ENCODE results near the gene SLC2A4RG. TPM values are rescaled to one million over a fixed set of nuclear protein-coding genes. Genes with fewer than 3 reads are reported as not detected.

The SLC2A4RG gene
- total RNA-seq, 1 donor from 2014 or later: 69.6 TPM

DNA sequence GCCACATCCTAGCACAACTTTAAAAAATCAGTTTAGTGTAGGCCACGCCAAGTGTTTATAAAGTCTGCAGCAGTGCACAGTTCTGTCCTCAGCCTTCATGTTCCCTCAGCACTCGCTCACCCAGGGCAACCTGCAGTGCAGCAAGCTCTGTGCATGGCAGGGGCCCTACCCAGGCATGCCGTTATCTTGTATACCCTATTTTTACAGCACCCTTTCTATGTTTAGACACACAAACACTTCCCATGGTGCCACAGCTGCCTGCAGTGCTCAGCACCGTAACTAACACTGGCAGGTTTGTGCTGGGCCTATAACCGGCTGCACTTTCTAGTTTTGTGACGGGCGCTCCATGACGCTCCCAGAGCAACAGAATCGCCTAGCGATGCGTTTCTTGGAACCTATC is 47.7 kb downstream of the SLC2A4RG start:
- no peak for DNase-seq (ENCODE audit: low spot score)
- Mint-ChIP-seq H3K27me3 (ENCODE audit: unreplicated experiment) (peaks cover 4% of the 10 kb centered on the region), H3K36me3 (ENCODE audit: low read depth, unreplicated experiment) (peaks cover 16% of the 10 kb centered on the region), H3K4me1 (ENCODE audit: unreplicated experiment) (peaks cover 7% of the 10 kb centered on the region), H3K9me3 (ENCODE audit: unreplicated experiment) (no peaks in the 10 kb centered on the region), H3K4me3 (ENCODE audit: unreplicated experiment) (no peak overlapping the region), H3K27ac (ENCODE audit: unreplicated experiment) (no peak overlapping the region)
- no peak for TF ChIP-seq CTCF (IDR thresholded peaks at IDR 0.05; ENCODE audit: unreplicated experiment)

DNA sequence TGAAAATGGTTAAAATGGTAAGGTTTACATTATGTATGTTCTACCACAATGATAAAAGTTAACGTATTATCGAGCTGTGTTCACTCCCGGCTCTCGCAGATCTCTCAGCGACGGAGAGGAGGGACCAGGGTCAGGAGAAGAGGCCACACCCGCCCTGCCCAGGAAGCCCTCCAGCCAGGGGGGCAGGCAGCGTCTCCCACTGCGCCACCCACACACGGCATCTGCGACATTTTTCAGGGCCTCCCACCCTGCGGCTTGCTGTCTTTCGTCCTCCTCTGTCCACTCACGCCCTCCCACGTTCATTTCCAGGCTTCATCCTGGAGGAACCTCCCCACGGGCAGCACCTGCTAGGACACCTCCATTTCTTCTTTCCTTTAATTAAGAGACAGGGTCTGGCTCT is 48.2 kb downstream of the SLC2A4RG start:
- peak overlapping the region; percentile 67 for H3K27ac Mint-ChIP-seq (ENCODE audit: unreplicated experiment)
- TF ChIP-seq CTCF (IDR thresholded peaks at IDR 0.05; ENCODE audit: unreplicated experiment): no peak
- H3K27me3 Mint-ChIP-seq (ENCODE audit: unreplicated experiment): peaks cover 4% of the 10 kb centered on the region
- peaks cover 16% of the 10 kb centered on the region for H3K36me3 Mint-ChIP-seq (ENCODE audit: low read depth, unreplicated experiment)
- no peaks in the 10 kb centered on the region for H3K9me3 Mint-ChIP-seq (ENCODE audit: unreplicated experiment)
- DNase-seq (ENCODE audit: low spot score): no peak
- no peak overlapping the region for H3K4me3 Mint-ChIP-seq (ENCODE audit: unreplicated experiment)
- peaks cover 7% of the 10 kb centered on the region for H3K4me1 Mint-ChIP-seq (ENCODE audit: unreplicated experiment)

DNA sequence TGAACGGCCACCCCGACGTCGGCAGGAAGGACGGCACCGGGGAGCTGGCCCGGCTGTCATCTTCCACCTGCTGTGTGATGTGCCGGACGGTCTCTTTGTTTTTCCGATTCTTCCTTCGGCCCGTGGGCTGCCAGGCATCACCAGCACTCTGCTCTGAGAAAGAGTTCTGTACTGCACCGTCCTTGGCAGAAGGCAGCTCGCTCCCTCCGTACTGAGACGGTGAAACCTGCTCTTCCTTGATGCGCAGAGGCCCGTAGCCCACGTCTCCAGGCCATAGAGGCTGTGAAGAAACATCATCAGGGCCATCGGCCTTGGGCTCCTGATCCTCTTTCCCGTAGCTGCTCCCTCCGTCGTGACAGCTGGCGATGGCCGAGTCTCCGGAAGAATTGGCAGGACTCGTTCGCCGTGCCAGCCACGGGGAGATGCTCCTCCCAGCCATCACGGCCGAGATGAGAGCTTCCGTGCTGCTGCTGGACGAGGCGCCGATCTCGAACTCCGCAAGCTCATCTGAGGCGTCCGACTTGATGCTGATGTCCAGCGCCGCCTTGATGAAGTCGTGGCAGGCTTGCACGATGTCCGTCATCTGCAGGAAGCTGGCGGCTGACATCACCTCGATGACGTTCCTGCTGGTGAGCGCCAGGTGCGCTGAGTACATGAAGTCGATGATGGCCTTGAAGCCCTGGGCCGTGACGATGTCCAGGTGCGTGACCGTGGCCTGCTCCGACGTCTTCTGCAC is 50.4 kb downstream of the SLC2A4RG start:
- Mint-ChIP-seq H3K36me3 (ENCODE audit: low read depth, unreplicated experiment) (peaks cover 12% of the 10 kb centered on the region), H3K9me3 (ENCODE audit: unreplicated experiment) (no peaks in the 10 kb centered on the region), H3K27me3 (ENCODE audit: unreplicated experiment) (peaks cover 4% of the 10 kb centered on the region), H3K4me1 (ENCODE audit: unreplicated experiment) (peaks cover 10% of the 10 kb centered on the region), H3K4me3 (ENCODE audit: unreplicated experiment) (no peak overlapping the region), H3K27ac (ENCODE audit: unreplicated experiment) (no peak overlapping the region)
- no peak for TF ChIP-seq CTCF (IDR thresholded peaks at IDR 0.05; ENCODE audit: unreplicated experiment)
- no peak for DNase-seq (ENCODE audit: low spot score)

- peaks cover 12% of the 10 kb centered on the region for H3K36me3 Mint-ChIP-seq (ENCODE audit: low read depth, unreplicated experiment)
- no peak for DNase-seq (ENCODE audit: low spot score)
- H3K4me3 Mint-ChIP-seq (ENCODE audit: unreplicated experiment): no peak overlapping the region
- H3K27me3 Mint-ChIP-seq (ENCODE audit: unreplicated experiment): peaks cover 2% of the 10 kb centered on the region
- no peak overlapping the region for H3K27ac Mint-ChIP-seq (ENCODE audit: unreplicated experiment)
- H3K9me3 Mint-ChIP-seq (ENCODE audit: unreplicated experiment): no peaks in the 10 kb centered on the region
- H3K4me1 Mint-ChIP-seq (ENCODE audit: unreplicated experiment): peaks cover 10% of the 10 kb centered on the region
- TF ChIP-seq CTCF (IDR thresholded peaks at IDR 0.05; ENCODE audit: unreplicated experiment): no peak
Observed at GRCh38 chr20:63790572-63791168, 51.1 kb downstream of the SLC2A4RG start.

- peak; percentile 35 for DNase-seq (ENCODE audit: low spot score)
- Mint-ChIP-seq H3K27me3 (ENCODE audit: unreplicated experiment) (peaks cover 2% of the 10 kb centered on the region), H3K4me1 (ENCODE audit: unreplicated experiment) (peaks cover 10% of the 10 kb centered on the region), H3K4me3 (ENCODE audit: unreplicated experiment) (no peak overlapping the region), H3K36me3 (ENCODE audit: low read depth, unreplicated experiment) (peaks cover 15% of the 10 kb centered on the region), H3K27ac (ENCODE audit: unreplicated experiment) (peak overlapping the region; percentile 43), H3K9me3 (ENCODE audit: unreplicated experiment) (no peaks in the 10 kb centered on the region)
- no peak for TF ChIP-seq CTCF (IDR thresholded peaks at IDR 0.05; ENCODE audit: unreplicated experiment)
Observed at GRCh38 chr20:63791497-63792156, 52.1 kb downstream of the SLC2A4RG start.

Measured in endothelial cell (in vitro differentiated cells).